ENCODE data around the gene MPRIP.

MPRIP gene

DNA sequence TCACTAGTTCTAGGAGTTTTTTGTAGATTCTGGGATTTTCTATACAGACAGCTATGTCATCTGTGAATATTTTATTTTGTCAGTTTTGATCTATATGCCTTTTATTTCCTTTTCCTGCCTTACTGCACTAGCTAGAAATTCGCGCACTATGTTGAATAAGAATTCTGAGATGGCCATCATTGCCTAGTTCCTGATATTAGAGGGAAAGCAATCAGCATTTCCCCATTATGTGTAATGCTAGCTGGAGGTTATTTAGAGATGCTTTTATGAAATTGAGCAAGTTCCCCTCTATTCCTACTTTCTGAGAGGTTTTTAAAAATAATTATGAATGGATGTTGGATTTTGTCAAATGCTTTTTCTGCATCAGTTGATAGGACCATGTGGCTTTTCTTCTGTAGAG is 23.8 kb downstream of the MPRIP start:
- H3K27ac ChIP-seq: no peak overlapping the region
- no peak for DNase-seq (ENCODE audit: low spot score)
- POLR2A ChIA-PET (ENCODE audit: low non-redundant PET): no interaction called here
- CTCF ChIA-PET: interaction anchor here (0.7 kb wide), 1 partner anchor 59 kb away, joined by 4 read pairs; no protein-coding TSS in a partner anchor
- TF ChIP-seq, protein P1, sequence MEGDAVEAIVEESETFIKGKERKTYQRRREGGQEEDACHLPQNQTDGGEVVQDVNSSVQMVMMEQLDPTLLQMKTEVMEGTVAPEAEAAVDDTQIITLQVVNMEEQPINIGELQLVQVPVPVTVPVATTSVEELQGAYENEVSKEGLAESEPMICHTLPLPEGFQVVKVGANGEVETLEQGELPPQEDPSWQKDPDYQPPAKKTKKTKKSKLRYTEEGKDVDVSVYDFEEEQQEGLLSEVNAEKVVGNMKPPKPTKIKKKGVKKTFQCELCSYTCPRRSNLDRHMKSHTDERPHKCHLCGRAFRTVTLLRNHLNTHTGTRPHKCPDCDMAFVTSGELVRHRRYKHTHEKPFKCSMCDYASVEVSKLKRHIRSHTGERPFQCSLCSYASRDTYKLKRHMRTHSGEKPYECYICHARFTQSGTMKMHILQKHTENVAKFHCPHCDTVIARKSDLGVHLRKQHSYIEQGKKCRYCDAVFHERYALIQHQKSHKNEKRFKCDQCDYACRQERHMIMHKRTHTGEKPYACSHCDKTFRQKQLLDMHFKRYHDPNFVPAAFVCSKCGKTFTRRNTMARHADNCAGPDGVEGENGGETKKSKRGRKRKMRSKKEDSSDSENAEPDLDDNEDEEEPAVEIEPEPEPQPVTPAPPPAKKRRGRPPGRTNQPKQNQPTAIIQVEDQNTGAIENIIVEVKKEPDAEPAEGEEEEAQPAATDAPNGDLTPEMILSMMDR (conservative IDR thresholded peaks at IDR 0.05; ENCODE audit: low read depth): no peak

DNA sequence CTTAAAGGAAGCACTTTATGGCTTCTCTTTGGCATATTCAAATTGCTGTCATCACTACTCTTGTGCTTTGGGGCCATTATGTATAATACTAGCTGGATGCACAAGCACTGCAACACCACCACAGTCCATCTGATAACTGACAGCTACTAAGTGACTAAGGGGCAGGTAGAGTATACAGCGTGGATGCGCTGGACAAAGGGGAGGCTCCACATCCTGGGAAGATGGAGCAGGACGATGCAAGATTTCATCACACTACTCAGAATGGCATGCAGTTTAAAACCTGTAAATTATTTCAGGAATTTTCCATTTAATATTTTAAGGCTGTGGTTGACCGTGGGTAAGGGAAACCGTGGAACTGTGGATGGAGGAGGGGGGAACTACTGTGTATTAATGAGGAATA is 25.0 kb downstream of the MPRIP start:
- CTCF ChIA-PET: no interaction called here
- no peak overlapping the region for H3K27ac ChIP-seq
- DNase-seq (ENCODE audit: low spot score): no peak
- TF ChIP-seq, protein P1 (conservative IDR thresholded peaks at IDR 0.05; ENCODE audit: low read depth): no peak
- POLR2A ChIA-PET (ENCODE audit: low non-redundant PET): no interaction called here

DNA sequence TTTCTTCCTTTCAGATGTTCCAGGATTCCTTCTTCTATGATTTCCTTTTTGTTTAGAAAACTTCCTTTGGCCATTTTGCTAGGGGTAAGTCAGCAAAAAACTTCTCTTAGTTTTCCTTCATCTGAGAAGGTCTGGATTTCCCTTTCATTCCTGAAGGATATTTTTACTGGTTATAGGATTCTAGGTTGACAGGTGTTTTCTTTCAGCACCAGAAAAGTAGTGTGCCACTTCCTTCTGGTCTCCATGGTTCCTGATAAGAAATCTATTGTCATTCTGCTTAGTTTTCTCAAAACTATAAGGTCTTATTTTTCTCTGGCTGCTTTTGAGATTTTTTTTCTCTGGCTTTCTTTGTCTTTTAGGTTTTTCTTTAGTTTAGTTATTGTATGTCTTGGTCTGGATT is 27.6 kb downstream of the MPRIP start:
- no peak overlapping the region for H3K27ac ChIP-seq
- POLR2A ChIA-PET (ENCODE audit: low non-redundant PET): no interaction called here
- TF ChIP-seq, protein P1 (conservative IDR thresholded peaks at IDR 0.05; ENCODE audit: low read depth): no peak
- DNase-seq (ENCODE audit: low spot score): no peak
- CTCF ChIA-PET: no interaction called here

DNA sequence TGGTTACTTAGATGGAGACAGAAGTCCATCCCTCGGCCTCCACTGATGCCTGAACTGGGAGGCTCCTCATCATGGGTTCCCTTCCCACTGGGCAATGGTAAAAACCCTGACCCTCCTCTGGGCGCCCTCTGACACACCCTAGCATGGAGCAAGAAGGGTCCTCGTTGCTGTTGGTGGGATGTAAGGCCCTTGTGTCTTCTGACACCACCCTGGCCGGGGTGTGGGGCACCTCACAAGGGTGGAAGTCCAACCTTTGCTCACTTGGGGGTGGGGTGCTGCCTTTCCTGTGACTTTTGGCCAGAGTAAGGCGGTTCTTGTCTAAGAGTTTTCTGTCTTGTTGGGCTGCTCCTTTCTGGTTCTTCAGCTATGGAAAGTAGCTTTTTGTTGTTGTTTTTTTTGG is 28.7 kb downstream of the MPRIP start:
- POLR2A ChIA-PET (ENCODE audit: low non-redundant PET): no interaction called here
- peak overlapping the region; percentile 88 for H3K27ac ChIP-seq
- TF ChIP-seq, protein P1 (conservative IDR thresholded peaks at IDR 0.05; ENCODE audit: low read depth): no peak
- DNase-seq (ENCODE audit: low spot score): no peak
- CTCF ChIA-PET: interaction anchor here (0.6 kb wide), 1 partner anchor 17 kb away, joined by 3 read pairs; no protein-coding TSS in a partner anchor

DNA sequence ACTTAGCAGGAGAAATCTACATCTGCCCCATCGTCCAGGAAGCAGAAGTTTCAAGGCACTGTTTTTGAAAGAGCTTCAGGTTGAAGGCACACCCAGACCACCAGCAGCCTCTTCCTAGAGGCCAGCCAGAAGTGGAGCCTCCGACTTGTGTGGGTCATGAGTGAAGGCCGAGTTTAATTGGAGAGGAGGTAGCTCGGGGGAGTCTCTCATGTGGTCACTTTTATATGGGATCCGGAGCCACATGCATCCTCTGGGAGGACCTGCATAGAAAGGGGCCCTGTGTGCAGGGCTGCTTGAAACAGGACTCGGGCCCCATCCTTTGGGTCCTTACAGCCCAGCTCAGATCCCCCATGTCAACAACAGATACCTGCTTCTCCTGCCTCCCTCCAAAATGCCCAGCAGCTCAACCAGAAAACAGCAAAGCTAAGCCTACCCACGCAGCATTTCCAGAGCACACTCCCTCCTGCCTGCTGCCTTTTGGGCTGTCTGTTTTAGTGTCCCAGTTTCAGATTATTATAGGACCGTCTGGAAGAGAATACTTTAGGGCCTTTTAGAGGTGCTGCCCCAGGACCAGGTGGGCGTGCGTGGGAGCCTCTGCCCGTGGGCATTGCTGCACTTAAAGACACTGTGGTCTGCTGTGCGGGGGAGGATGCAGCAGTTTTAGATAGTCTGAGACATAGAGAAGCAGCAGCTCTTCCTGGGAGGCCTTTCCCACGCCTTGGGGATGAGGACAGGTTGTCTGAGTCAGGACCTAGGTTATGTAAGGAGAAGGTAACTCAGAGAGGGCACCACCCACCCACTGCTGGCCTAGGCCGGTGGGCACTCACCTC is 29.5 kb downstream of the MPRIP start:
- POLR2A ChIA-PET (ENCODE audit: low non-redundant PET): no interaction called here
- DNase-seq (ENCODE audit: low spot score): no peak
- CTCF ChIA-PET: no interaction called here
- H3K27ac ChIP-seq: peak overlapping the region; percentile 88
- TF ChIP-seq, protein P1 (conservative IDR thresholded peaks at IDR 0.05; ENCODE audit: low read depth): no peak

DNA sequence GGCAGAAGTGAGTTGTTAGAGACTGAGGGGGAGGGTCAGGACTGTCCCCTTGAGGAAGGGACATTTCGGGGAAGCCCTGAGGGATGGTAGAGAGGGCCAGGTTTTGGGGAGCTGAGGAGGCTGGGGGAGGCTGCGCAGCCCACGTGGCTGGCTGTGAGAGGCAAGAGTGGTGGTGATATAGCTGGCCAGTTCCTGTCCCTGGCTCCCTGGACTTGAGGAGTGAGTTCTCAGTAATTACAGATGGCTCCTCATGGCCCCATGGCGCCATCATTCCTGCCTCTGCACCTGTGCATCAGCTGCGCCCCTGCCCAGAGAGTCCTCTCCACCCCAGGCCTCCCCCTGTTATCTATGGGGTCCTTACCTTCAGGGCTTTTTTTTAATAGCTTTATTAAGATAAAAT is 30.3 kb downstream of the MPRIP start:
- CTCF ChIA-PET: interaction anchor here (0.6 kb wide), 2 partner anchors 49 to 81 kb away, joined by 3 to 7 read pairs; no protein-coding TSS in a partner anchor
- TF ChIP-seq, protein P1 (conservative IDR thresholded peaks at IDR 0.05; ENCODE audit: low read depth): no peak
- H3K27ac ChIP-seq: peak overlapping the region; percentile 88
- POLR2A ChIA-PET (ENCODE audit: low non-redundant PET): no interaction called here
- DNase-seq (ENCODE audit: low spot score): no peak
